HG02973 (cell line): Measurements from ENCODE around the gene KASH5.
"Not testable (repeated sequence)": the region's sequence is repeated elsewhere in the genome, so short reads cannot be mapped to it uniquely, and the experiment has no call there.

Experiments
- ATAC-seq: cut with Tn5 transposase; IDR thresholded peaks from one replicate; pipeline ENCODE4 v1.9.1; 2021; ENCODE audit warnings: moderate library complexity; ENCODE audit not compliant: unreplicated experiment

Gene KASH5

GRCh38 chr19:49453757-49454240, 65.8 kb downstream of the KASH5 start:
- no peak for ATAC-seq

- no peak for ATAC-seq
Observed at GRCh38 chr19:49455773-49456172, 67.7 kb downstream of the KASH5 start.

DNA sequence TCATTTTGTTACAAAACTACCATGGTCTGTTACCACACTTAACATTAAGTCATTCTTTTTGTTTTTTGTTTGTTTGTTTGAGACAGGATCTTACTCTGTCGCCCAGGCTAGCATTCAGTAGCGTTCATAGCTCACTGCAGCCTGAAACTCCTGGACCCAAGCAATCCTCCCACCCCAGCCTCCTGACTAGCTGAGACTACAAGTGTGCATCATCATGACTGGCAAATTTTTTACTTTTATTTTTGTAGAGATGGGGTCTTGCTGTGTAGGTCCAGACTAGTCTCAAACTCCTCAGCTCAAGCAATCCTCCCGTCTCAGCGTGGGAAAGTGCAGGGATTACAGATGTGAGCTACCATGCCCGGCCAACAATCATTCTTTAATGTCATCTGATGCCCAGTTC, 68.3 kb downstream of the KASH5 start:
- no peak for ATAC-seq

DNA sequence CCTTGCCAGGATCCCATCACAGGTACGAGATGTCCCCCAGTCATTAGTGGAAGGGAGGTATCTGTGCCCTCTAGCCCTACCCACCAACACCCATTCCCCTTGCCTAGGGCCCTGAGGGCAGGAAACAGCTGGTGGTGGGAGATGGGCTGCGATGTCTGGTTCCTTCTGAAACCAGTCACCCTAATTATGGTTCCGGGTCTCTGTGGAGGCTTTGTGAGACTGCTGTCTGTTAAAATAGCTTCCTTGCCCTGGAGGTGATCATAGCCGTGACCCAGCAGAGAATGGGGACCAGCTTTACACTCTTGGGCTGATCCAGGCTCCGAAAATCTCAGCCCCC, 70.5 kb downstream of the KASH5 start:
- ATAC-seq, result no peak

DNA sequence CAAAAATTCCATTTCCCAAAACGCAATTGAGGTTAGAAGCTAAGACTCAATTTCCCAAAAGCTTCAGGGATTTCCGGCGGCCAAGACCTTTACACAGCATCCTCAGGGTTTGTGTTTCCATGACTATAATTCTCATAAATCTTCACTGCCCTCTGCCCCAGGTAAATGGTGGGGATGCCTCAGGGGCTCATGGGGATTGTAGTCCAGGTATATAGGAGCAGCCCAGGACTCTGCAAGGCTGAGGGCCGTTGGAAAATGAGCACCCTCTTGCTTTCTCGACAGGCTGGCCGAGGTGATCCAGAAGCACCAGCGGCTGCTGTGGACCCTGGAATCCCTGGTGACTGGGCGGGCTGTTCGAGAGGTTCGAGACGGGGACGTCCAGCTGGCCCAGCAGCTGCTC, 71.3 kb downstream of the KASH5 start:
- no peak for ATAC-seq

DNA sequence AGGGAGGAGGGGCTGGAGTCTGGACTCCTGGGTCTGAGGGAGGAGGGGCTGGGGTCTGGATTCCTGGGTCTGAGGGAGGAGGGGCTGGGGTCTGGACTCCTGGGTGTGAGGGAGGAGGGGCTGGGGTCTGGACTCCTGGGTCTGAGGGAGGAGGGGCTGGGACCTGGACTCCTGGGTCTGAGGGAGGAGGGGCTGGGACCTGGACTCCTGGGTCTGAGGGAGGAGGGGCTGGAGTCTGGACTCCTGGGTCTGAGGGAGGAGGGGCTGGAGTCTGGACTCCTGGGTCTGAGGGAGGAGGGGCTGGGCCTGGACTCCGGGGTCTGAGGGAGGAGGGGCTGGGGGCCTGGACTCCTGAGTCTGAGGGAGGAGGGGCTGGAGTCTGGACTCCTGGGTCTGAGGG, 73.1 kb downstream of the KASH5 start:
- ATAC-seq, result not testable (repeated sequence)

- ATAC-seq, result no peak
Observed at GRCh38 chr19:49461656-49462055, 73.6 kb downstream of the KASH5 start.

DNA sequence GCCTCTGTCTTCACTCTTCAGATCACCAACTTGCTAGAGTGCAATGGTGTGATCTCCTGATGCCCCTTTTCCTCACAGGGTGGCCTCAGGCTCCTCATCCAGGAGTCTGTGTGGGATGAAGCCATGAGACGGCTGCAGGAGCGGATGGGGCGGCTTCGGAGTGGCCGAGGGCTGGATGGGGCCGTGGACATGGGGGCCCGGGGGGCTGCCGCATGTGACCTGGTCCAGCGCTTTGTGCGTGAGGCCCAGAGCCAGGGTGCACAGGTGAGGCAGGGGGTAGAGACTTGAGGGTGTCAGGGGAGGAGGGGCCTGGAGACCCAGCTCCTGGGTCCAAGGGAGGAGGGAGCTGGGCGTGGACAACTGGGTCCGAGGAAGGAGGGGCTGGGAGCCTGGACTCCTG, 74.4 kb downstream of the KASH5 start:
- no peak for ATAC-seq

GRCh38 chr19:49463960-49464740, 76.1 kb downstream of the KASH5 start:
- ATAC-seq, result no peak

DNA sequence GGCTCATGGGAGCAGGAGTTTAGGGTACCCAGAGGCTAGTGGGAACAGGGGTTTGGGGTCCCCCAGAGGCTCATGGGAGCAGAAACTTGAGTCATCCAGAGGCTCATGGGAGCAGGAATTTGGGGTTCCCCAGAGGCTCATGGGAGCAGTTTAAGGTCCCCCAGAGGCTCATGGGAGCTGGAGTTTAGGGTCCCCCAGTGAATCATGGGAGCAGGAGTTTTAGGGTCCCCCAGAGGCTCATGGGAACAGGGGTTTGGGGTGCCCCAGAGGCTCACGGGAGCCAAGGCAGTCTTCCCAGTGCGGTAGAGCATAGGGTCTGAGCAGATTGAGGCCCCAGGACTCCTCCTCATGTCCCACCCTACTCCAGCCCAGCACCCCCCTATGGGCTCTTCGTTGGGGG, 77.3 kb downstream of the KASH5 start:
- no peak for ATAC-seq
